Fibroblast of villous mesenchyme (primary cell): ENCODE data around the gene HIP1R. TPM values are rescaled to one million over a fixed set of nuclear protein-coding genes. Genes with fewer than 3 reads are reported as not detected.

ENCODE experiments used
- DNase-seq: peaks from one replicate; pipeline ENCODE4 v3.0.0-alpha.2; 2010; ENCODE audit warnings: low read depth
- H3K4me3 ChIP-seq: 2 replicates; pipeline ENCODE4 v1.5.1; 2011; ENCODE audit warnings: low read depth, mild to moderate bottlenecking, low read length
- CTCF ChIP-seq: IDR thresholded peaks from 2 replicates; pipeline ENCODE4 v1.5.1; 2012; ENCODE audit warnings: low read depth, mild to moderate bottlenecking, low read length; ENCODE audit not compliant: insufficient read depth
- total RNA-seq: library from RNA; depleted of rRNA; stranded (reverse); fragments of >200 nt; gene quantifications from 2 replicates; pipeline ENCODE4 v1.2.3, GENCODE V29; 2012

The HIP1R gene
- total RNA-seq, 1 donor, result 11.2 TPM

GRCh38 chr12:122827258-122827657 is 8.0 kb upstream of the HIP1R start:
- no peak overlapping the region for H3K4me3 ChIP-seq
- DNase-seq, result no peak
- TF ChIP-seq CTCF, result no peak

GRCh38 chr12:122830517-122831214 is 4.6 kb upstream of the HIP1R start:
- peak; percentile 89 for DNase-seq
- H3K4me3 ChIP-seq, result no peak overlapping the region
- TF ChIP-seq CTCF, result no peak

- peak; percentile 48 for DNase-seq
- peak; percentile 18 for TF ChIP-seq CTCF
- H3K4me3 ChIP-seq, result peak overlapping the region; percentile 64
Measured at GRCh38 chr12:122834104-122834920, 945 bp upstream of the HIP1R start.

GRCh38 chr12:122835750-122836026 is 431 bp downstream of the HIP1R start:
- peak overlapping the region; percentile 64 for H3K4me3 ChIP-seq
- no peak for TF ChIP-seq CTCF
- peak; percentile 21 for DNase-seq

- DNase-seq, result peak; percentile 56
- TF ChIP-seq CTCF, result no peak
- peak overlapping the region; percentile 64 for H3K4me3 ChIP-seq
Measured at GRCh38 chr12:122836027-122836921, 1.0 kb downstream of the HIP1R start.

GRCh38 chr12:122837306-122838265 is 2.3 kb downstream of the HIP1R start:
- no peak overlapping the region for H3K4me3 ChIP-seq
- no peak for TF ChIP-seq CTCF
- no peak for DNase-seq
